C1 segment of cervical spinal cord (tissue), 14 donors: ENCODE measurements around the gene ZFYVE28.
"Not testable (repeated sequence)": the region's sequence is repeated elsewhere in the genome, so short reads cannot be mapped to it uniquely, and the experiment has no call there.

Experiments
- DNase-seq, 14 donors: peaks; one replicate each; lab custom pipeline; 2025; lab: John Stamatoyannopoulos, UW

The ZFYVE28 gene

DNA sequence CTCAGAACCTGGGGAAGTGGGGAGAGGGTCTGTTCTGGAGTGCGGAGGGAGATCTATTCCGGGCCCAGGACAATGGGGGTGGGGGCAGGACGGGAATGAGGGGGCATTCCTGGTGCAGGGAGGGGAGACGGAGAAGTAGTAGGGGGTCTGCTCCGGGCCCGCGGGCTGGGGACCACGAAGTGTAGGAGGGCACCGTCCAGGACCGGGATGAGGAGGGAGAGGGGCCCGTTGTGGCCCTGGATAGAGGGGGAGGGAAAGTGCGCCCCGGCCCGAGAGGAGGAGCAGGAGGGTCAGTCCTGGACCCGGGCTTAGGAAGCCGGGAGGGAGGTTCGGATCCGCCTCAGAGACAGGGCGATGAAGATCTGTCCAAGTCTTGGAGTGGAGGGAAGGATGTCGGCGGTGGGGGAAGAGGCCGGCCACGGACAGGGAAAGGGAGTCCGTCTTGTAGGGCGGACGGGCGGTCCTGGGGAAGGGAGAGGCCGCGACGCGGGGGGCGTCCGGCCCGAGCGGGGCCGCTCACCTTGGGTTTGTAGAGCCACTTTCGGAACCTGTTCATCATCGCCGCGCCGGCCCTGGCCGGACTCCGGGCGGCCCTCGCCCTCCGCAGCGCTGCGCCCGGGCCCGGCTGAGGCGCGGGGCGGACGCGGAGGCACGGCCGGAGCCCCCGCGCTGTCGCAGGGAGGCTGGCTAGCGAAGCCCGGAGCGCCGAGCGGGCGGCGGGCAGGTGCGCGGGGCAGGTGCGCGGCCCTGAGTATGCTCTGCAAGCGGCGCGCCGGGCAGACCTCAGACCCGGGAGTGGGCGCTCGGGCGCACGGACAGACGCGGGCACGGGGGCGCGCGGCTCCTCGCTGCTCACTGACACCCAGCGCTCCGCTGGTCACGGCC is at the start of gene ZFYVE28:
ZFYVE28 (minus strand) TSS at position 881 of the 885 bp plus-strand sequence; CDS start at position 559, 322 bp downstream.
- DNase-seq, result peak in 1 of 14 donors; percentile 19

DNA sequence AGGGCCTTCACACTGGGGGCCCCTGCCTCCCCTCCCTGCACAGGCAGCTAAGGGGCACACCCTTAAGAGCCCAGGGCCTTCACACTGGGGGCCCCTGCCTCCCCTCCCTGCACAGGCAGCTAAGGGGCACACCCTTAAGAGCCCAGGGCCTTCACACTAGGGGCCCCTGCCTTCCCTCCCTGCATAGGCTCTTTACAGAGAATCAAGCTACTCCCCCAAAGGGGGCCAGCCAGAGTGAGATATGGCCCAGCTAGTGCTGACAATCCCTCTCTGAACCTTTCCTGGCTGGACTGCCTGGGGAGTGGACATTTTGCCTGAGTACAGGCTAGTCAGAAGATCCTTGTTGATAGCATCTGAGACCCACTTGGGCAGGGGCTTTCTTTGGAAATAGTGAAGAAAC is 47.1 kb upstream of the ZFYVE28 start:
- not testable (repeated sequence) for DNase-seq

DNA sequence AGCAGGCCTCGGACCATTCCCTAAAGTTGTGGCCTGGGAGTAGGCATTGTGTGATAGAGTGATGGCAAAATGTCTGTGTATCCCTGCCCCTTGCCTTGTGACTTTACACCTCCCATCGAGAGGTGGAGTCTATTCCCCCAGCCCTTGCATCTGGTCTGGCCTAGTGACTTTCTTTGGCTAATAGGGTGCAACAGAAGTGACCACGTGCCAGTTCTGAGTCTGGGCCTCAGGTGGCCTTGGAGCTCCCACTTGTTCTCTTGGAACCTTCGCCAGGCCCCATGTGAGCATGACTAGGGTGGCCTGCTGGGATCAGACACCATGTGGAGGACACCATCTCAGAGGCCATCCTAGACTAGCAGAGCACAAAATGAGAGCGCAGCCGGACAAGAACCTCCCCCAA is 46.6 kb upstream of the ZFYVE28 start:
- DNase-seq, result no peak

DNA sequence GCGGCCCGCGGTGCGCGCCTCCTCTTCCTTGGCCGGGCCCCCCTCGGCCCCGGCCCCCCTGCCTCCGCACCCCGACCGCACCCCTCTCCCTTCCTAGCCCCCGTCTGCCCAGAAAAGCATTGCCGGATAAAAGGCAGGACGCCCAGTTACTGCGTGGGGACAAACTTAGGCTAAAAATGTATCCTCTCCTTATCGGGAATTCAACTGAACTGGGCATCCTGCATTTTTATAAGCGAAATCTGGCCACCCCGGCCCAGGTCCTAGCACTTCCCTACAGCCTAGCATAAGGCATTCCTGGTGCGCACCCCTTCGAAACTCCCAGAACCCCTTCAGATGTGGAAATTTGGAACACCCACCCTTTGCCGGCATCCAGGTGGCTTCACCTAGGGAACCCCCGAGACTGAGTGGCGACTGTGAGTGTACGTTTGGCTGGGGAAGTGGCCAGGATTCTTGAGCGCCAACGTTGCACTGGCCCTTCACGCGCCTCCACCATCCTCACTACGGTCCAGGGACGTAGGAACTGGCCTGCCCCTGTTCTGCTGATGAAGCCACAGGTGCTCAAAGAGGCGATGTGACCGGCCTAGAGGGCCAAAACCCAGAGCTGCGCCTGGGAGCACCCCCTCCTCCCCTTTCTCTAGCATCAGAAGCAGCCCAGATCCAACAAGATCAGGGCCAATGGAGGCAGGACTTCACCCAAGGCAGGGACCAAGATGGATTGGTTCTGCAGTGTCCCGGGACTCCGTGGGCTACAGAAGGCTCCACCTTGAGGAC is 44.7 kb upstream of the ZFYVE28 start:
- DNase-seq, result no peak

DNA sequence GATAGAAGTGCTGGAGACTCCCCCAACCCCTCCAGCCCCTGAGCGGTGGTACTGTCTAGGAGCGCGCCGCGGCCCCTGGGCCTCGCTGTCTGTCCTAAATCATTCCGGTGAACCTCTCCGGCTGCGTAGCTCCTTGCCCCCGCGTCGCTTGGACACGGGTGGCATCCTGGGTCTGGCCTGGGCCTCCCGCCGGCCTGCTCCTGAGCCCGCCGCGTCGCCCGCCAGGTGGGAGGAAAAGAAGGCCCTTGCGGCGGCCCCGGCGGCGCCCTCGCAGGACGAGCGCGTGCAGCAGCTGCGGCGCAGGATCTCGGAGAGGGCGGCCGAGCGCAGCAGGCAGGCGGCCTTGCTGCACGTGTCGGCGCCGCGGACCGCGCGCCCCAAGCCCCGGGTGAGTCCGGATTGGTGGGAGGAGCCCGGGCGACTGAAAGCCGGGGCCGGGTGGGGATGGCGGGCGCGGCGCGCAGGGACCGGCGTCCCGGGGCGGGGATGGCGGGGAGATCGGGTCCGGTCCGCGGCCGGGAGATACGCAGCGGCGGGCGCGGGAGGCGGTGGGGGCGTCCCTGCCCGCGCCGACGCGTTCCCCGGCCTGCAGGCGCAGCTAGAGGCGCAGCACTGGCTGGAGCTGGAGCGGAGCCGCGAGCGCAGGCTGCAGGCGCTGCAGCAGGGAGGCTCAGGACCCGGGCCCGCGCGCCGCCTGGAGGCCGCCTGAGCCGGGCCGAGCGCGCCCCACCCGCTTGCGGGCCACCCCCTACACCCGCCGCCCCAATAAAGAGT is 44.0 kb upstream of the ZFYVE28 start:
- DNase-seq, result peak in 10 of 14 donors; percentile 4 to 71 (median 46)

DNA sequence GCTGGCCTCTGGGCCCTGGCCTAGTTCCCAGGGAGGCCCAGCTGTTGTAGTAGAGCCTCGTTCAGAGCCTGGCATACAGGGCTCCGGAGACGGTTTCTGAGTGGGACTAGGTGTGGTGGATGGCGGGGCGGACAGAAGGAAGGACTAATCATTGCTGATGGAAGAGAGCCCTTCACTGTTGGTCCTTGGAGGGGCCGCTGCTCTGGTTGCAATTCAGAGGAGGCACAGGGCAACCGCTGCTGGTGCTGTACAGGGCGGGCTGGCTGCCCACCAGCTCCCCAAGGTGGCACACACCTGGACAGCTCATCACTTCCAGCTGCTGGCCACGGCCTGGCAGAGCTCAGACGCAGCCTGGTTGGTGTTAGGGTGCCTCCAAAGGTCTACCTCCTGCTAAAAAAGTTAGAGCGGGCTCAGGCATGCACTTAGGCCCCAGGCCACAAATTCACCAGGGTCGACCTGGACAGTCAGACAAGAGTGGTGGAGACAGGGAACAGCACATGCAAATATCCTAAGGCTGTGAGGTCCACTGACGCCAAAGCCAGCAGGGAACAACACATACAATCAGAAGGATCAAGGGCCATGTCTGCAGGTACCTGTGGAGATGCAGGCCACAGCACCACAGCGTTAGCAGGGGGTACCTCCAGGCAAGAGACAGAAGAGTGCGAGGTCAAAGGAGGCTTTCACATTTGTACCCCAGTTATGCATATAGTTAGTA is 43.0 kb upstream of the ZFYVE28 start:
- DNase-seq, result no peak

DNA sequence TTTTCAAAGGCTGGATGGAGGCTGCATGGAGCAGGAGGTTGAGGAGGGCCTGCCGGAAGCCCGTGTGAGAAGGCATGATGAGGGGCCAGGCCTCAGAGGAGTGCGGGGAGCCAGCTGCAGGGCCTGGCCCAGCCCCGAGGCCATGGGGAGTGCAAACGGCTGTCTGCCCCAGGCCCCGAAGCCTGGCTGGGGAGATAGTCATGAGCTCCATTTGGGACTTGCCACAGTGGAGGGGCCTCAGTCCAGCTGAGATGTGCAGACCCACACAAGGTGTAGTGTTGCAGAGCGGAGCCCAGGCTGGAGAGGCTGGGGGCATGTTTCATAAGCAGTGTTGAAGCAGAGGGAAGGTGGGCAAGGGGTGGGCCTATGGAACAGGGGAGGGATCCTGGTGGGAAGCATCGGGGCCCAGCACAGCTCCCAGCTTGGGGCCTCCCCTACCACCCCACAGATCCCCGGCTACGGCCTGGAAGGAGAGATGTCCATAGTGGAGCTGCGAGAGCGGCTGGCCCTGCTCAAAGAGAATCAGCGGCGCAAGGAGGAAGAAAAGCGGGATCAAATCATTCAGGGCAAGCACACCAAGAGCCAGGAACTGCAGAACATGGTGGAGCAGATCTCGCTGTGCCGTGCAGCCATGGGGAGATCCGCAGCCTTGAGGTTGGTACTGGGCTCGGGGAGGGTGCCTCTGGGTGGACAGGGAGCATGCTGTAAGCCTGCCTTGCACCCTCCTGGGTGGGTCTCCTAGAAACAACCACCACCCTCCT is 41.3 kb upstream of the ZFYVE28 start:
- no peak for DNase-seq

DNA sequence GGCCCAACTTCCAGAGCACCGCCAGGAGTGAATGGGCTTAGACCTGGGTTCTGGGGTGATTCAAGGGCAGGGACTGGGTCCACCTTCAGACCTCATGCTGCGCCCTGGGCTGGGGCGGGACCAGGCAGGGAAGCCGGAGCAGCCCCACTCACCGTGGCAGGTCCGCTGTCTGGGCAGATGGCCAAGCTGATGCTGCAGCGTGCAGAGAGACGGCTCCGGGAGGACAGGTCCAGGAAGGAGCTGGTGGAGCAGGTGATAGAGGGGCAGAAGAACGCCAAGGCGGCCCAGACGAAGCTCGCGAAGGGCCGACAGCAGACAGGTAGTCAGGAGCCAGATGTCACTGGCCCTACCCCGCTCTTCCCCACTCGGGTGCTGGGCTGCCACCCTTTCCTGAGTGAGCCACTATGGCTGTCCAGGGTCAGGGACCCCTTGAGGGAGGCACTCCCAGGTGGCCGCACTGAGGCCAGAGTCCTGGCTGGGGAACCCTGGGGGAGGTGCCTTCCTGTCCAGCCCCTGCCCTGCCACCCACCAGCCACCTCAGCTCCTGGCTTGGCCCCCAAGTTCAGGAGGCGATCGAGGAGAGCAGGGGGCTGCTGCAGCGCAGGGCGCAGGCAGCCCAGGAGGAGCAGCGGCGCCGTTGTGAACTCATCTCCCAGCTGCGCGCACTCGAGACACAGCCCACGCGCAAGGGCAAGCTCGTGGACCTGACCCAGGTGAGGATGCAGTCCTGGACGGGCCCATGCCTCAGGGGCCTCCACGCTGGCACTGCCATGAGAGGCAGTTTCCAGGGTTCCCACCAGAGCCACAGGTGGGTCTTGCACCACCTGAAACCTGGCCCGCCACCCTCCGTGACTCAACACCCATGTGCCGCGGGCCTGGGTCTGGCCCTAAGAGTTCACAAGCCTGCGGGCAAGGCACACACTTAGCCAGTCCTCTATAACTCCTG is 40.4 kb upstream of the ZFYVE28 start:
- DNase-seq, result no peak

DNA sequence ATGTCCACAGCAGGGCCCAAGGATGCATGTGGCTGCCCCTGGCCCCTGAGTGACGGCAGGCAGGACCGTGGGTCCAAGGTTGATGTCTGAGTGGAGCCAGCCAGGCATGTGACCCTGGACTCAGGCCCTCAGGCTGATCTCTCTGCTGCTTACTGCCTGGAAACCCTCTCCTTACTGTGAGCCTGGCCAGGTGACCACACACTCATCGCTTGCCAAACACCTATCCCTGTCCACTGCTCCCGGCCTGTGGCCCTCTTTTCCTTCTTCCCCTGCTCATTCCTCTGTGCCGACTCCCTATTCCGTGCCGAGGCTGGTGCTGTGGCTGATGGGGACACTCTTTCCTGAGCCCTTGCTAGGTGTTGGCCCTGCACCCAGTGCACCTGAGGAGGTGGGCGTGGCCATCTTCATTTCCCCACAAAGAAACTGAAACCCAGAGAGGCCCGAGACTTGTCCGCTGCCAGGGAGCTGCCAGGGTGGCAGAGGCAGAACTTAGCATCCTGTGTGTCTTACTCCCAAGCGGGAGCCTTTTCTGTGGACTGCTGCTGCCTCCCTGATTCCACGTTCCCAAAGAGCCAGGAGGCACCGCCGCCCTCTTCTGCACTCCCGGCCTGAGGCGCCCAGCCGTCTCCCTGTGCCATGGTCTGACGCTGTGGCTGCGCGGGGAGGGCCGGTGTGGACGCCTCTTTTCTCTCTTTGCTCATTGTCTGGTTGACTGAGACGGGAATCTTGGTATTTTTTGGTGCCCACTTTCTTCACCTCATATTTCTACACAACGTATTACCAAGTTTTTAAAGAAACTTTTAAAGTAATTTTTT is 39.2 kb upstream of the ZFYVE28 start:
- no peak for DNase-seq

DNA sequence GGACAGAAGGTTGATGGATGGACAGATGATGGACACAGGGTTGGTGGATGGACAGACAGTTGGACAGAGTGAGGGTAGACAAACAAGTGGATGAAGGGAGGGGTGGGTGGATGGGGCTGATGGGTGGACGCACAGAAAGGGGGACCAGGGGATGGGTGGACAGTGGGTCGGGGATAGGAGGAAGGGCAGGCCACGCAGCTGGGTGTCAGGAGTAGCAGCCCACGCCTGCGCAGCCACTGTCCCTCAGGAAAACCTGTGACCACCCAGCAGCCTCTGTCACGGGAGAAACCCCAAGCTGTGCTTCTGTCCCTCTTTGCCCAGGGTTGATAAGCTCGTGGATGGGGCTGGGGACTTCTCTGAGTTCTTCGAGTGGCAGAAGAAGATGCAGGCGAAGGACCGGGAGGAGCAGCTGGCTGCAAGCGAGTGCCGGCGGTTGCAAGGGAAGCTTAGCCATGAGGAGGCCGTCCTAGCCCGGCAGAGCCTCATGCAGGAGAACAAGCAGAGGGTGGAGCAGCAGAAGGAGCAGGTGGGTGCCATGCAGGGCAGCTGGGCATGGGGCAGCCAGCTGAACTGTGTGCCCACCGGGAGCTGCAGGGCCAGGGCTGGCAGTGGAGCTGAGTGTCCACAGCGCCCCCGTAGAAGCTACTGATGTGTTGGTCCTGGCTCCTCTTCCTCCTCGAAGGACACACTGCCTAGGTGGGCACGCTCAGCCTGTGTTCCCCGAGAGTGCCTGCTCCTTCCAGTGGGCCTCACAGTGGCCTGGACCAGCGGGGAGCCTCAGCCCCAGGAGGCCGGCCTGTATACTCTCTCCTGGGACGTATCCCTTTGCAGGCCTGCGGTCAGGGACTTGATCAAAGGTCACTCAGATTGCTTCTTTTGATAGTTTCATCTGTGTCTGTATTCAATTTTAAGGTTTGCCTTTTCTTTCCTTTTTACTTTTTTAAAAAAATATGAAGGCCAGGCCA is 33.7 kb upstream of the ZFYVE28 start:
- DNase-seq, result no peak

DNA sequence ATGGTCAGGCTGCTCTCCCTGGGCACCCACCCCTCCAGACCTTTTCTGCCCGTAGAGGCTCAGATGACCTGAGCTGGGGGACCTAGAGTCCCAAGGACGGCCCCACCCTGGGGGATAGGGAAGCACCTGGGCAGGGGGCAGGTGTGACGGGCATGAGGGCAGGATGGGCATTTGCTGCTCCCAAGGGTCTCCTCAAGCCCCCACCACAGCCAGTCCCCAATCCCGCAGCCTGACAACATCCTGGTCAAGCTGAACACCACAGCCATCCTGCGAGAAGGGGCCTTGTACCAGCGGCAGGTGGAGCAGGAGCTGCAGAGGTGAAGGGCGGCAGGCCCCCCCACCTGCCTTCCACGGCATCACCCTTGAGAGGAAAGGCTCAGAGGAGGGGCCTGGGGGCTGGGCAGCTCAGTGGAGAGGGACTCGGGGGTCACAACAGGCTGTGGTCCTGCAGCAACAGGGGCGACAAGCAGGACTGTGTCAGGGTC is 32.6 kb upstream of the ZFYVE28 start:
- no peak for DNase-seq

DNA sequence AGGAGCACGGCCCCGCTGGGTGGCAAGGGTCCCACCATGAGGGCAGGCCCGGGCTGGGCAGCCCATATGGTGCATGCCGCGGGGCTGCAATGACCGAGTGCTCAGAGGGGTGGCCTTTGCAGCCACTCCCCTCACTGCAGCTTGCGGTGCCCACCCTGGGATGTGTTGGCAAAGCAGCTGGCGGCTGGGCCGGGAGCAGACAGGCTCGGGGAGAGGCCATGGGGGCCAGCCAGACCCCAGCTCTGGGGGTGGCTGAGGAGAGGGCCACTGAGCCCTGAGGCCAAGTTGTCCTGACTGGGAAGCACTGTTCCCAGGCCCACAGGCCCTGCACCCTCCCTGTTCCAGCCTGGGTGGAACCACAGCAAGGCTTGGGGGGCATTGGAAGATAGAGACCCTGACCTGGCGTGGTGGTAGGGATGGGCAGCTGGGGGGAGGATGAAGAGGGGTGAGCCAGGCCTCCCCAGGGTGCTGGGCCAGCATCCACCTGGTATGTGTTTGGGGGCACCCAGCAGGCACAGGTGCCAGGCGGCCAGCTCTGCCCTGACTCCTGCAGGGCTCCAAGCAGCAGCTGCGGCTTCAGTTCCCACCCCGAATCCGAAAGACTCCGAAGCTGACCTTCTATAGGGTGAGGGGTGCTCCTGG is 32.1 kb upstream of the ZFYVE28 start:
- no peak for DNase-seq

DNA sequence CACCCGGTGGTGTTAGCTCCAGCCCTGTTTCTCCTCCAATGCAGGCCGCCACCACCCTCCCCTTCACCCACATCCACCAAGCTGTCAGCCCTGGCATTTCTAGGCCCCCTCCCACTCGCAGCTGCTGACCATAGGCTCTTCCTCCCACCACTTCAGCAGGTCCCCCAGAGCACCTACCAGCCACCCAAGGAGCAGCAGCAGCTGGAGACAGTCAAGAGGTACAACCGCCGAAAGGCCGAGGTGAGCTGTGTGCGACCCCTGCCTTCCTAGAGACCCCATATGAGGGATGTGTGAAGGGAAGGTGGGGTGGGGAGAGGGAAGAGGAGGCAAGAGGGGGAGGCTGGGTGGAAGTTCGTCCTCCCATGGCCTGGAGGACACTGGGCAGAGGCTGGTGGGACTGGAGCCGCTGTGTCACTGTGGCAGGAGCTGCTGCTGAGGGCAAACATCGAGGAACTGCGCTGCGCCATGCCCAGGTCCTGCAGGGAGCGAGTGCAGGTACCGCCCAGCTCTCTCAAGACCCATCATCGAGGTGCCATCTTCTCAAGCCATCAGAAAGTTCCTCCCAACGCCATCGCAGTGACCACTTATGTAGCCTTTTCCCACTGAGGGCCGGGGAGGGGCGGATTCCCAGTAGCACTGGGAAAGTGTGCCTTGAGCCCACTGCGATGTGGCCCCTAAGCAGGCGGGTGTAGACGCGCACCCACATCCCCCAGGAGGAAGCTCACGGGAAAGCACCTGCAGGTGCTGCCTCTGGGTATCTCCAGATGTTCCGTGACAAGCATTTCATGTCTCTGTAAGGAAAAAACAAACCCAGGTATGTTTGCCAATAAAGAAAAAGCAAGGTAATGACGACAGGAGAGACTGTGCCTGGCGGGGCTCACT is 31.3 kb upstream of the ZFYVE28 start:
- DNase-seq, result no peak

DNA sequence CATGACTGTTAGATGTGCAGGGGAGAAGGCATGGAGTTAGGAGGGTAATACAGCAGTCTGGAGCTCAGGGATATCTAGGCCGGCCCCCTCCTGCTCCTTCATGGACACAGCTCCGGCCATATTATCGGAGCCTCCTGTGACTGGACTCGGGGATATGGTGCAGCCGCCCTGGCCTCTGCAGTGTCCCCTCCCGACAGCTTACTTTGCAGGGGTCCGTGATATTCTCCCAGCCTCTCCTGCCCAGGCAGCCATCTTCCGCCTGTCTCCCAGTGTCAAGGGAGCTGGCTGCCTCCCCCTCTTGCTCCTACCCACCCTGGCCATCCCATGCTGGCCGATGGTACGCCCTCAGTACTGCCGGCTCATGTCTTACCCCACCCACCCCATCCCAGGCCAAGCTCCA is 30.6 kb upstream of the ZFYVE28 start:
- no peak for DNase-seq

DNA sequence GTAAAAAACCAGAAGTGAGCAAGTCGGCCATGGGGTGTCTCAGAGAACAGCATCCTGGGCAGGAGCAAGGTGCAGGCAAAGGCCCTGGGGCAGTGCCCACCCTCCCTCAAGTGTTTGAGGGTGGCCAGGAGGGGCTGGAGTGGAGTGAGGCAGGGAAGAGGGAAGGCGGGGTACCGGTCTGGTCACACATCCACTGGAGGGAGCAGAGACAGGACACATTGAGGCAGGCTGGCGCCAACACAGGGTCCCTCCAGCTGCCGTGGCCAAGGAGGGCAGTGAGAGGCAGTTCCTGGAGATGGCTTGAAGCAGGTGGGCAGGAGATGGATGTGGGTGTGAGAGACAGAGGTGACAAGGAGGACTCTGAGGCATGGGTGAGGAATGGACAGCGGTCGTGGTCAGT is 30.1 kb upstream of the ZFYVE28 start:
- DNase-seq, result no peak
